ENCODE results near the gene ATP13A1.

GRCh38 chr19:19606021-19606420 is 57.5 kb downstream of the ATP13A1 start:
- TF ChIP-seq CTCF (IDR thresholded peaks at IDR 0.05), result no peak
- no peak for TF ChIP-seq POLR2A (IDR thresholded peaks at IDR 0.05)
